Erythroblast (primary cell): ENCODE measurements around the gene TMEM244.

Experiments used
- DNase-seq, 2 experiments: peaks; one replicate each; lab custom pipeline; 2025; lab: John Stamatoyannopoulos, UW
- GATA1 ChIP-seq: IDR thresholded peaks from 2 replicates; pipeline ENCODE4 v1.6.1; 2011; ENCODE audit warnings: low read depth, mild to moderate bottlenecking, control low read depth, low read length, moderate library complexity
- POLR2A ChIP-seq: IDR thresholded peaks from 2 replicates; pipeline ENCODE4 v1.6.1; 2011; ENCODE audit warnings: mild to moderate bottlenecking, low read length

The TMEM244 gene

GRCh38 chr6:129801909-129802308, 59.2 kb downstream of the TMEM244 start:
- TF ChIP-seq POLR2A (no peak), GATA1 (no peak)
- no peak for DNase-seq

GRCh38 chr6:129795261-129795660, 65.9 kb downstream of the TMEM244 start:
- DNase-seq: no peak
- TF ChIP-seq GATA1 (no peak), POLR2A (no peak)

- TF ChIP-seq POLR2A (no peak), GATA1 (no peak)
- DNase-seq: no peak
These were observed 67.7 kb downstream of the TMEM244 start for GRCh38 chr6:129793447-129793846.

GRCh38 chr6:129792049-129792448, 69.1 kb downstream of the TMEM244 start:
- no peak for DNase-seq
- no peak for TF ChIP-seq POLR2A
- no peak for TF ChIP-seq GATA1

DNA sequence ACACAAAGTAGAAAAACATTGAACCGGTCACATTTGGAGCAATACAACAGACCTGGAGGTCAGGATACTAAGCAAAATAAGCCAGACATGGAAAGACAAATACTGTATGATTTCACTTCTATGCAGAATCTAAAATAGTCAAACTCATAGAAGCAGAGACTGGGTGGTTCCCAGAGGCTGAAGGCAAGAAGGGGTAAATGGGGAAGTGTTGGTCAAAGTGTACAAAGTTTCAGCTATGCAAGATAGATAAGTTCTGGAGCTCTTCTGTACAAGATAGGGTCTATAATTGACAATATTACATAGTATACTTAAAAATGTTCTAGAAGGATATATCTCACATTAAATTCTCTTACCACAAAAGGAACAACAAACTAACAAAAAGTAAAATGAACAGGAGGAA, 70.3 kb downstream of the TMEM244 start:
- TF ChIP-seq POLR2A: no peak
- TF ChIP-seq GATA1: no peak
- DNase-seq: no peak

- DNase-seq: no peak
- no peak for TF ChIP-seq GATA1
- TF ChIP-seq POLR2A: no peak
These were observed 71.1 kb downstream of the TMEM244 start for GRCh38 chr6:129789974-129790373.

GRCh38 chr6:129787816-129788215, 73.3 kb downstream of the TMEM244 start:
- DNase-seq: no peak
- TF ChIP-seq GATA1 (no peak), POLR2A (no peak)

DNA sequence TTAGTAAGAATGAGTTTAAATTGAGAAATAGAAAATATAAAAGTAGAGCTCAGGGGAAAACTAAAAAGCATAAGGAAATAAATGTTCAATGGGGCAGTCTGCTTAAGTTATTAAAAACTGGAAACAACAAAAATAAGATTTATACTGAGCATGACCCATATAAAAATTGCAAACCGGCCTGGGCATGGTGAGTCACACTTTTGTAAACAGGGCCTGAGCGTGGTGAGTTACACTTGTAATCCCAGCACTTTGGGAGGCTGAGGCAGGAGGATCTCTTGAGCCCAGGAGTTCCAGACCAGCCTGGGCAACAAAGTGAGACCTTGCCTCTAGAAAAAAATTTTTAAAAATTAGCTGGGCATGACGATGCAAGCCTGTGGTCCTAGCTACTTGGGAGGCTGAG, 74.6 kb downstream of the TMEM244 start:
- DNase-seq: no peak
- TF ChIP-seq POLR2A (no peak), GATA1 (no peak)

- no peak for DNase-seq
These were observed 75.4 kb downstream of the TMEM244 start for GRCh38 chr6:129785756-129786135.

GRCh38 chr6:129785047-129785755, 75.9 kb downstream of the TMEM244 start:
- no peak for DNase-seq
- TF ChIP-seq POLR2A (no peak), GATA1 (no peak)

More at GRCh38 chr6:129785756-129786135, 75.4 kb downstream of the TMEM244 start:
- TF ChIP-seq POLR2A (no peak), GATA1 (no peak)
